Measurements from ENCODE around the gene PRF1. TPM values are rescaled to one million over a fixed set of nuclear protein-coding genes. Genes with fewer than 3 reads are reported as not detected.

Gene PRF1
- total and polyA plus RNA-seq, 9 donors, result 0.28 to 1.6 (median 0.53) TPM

GRCh38 chr10:70578371-70578947 lies 24.1 kb downstream of the PRF1 start:
- H3K27ac ChIP-seq (ENCODE audit: low read length), result no peak overlapping the region
- no peak overlapping the region for H3K4me3 ChIP-seq (ENCODE audit: low read length)
- no peaks in the 10 kb centered on the region for H3K9me3 ChIP-seq (replicated peaks; ENCODE audit: control insufficient read depth, low read depth, low read length)
- no peak for DNase-seq
- H3K36me3 ChIP-seq (ENCODE audit: control insufficient read depth, insufficient read depth, low read length), result no peaks in the 10 kb centered on the region
- peaks cover 19% of the 10 kb centered on the region for H3K4me1 ChIP-seq (ENCODE audit: control insufficient read depth, insufficient read depth, low read length)
- 33% methylated on average over 2 of the region's 7 CpGs for WGBS (ENCODE audit: insufficient coverage)
- H3K27me3 ChIP-seq (ENCODE audit: control insufficient read depth, insufficient read depth, low read length), result no peaks in the 10 kb centered on the region

- 92% methylated on average over 1 of the region's 2 CpGs for WGBS (ENCODE audit: insufficient coverage)
- peaks cover 16% of the 10 kb centered on the region for H3K4me1 ChIP-seq (ENCODE audit: control insufficient read depth, insufficient read depth, low read length)
Observed at GRCh38 chr10:70576803-70577517, 25.6 kb downstream of the PRF1 start.

GRCh38 chr10:70575874-70576802 lies 26.4 kb downstream of the PRF1 start:
- Histone ChIP-seq H3K27me3 (ENCODE audit: control insufficient read depth, insufficient read depth, low read length) (no peaks in the 10 kb centered on the region), H3K27ac (ENCODE audit: low read length) (peak overlapping the region; percentile 1), H3K36me3 (ENCODE audit: control insufficient read depth, insufficient read depth, low read length) (no peaks in the 10 kb centered on the region), H3K4me3 (ENCODE audit: low read length) (no peak overlapping the region), H3K4me1 (ENCODE audit: control insufficient read depth, insufficient read depth, low read length) (peaks cover 22% of the 10 kb centered on the region), H3K9me3 (replicated peaks; ENCODE audit: control insufficient read depth, low read depth, low read length) (no peaks in the 10 kb centered on the region)
- DNase-seq, result peak; percentile 84
- WGBS (ENCODE audit: insufficient coverage), result 42% methylated on average over 5 of the region's 12 CpGs

More at GRCh38 chr10:70576803-70577517, 25.6 kb downstream of the PRF1 start:
- Histone ChIP-seq H3K27ac (ENCODE audit: low read length) (no peak overlapping the region), H3K27me3 (ENCODE audit: control insufficient read depth, insufficient read depth, low read length) (no peaks in the 10 kb centered on the region), H3K36me3 (ENCODE audit: control insufficient read depth, insufficient read depth, low read length) (no peaks in the 10 kb centered on the region), H3K9me3 (replicated peaks; ENCODE audit: control insufficient read depth, low read depth, low read length) (no peaks in the 10 kb centered on the region), H3K4me3 (ENCODE audit: low read length) (no peak overlapping the region)
- no peak for DNase-seq

GRCh38 chr10:70575486-70575873 lies 27.1 kb downstream of the PRF1 start:
- Histone ChIP-seq H3K4me1 (ENCODE audit: control insufficient read depth, insufficient read depth, low read length) (peaks cover 23% of the 10 kb centered on the region), H3K36me3 (ENCODE audit: control insufficient read depth, insufficient read depth, low read length) (no peaks in the 10 kb centered on the region), H3K4me3 (ENCODE audit: low read length) (no peak overlapping the region), H3K9me3 (replicated peaks; ENCODE audit: control insufficient read depth, low read depth, low read length) (no peaks in the 10 kb centered on the region), H3K27ac (ENCODE audit: low read length) (peak overlapping the region; percentile 1), H3K27me3 (ENCODE audit: control insufficient read depth, insufficient read depth, low read length) (no peaks in the 10 kb centered on the region)
- WGBS (ENCODE audit: insufficient coverage), result 0% methylated on average over 3 of the region's 4 CpGs
- peak; percentile 30 for DNase-seq

GRCh38 chr10:70573599-70574506 lies 28.7 kb downstream of the PRF1 start:
- Histone ChIP-seq H3K4me1 (ENCODE audit: control insufficient read depth, insufficient read depth, low read length) (peaks cover 23% of the 10 kb centered on the region), H3K36me3 (ENCODE audit: control insufficient read depth, insufficient read depth, low read length) (no peaks in the 10 kb centered on the region), H3K27me3 (ENCODE audit: control insufficient read depth, insufficient read depth, low read length) (no peaks in the 10 kb centered on the region), H3K9me3 (replicated peaks; ENCODE audit: control insufficient read depth, low read depth, low read length) (no peaks in the 10 kb centered on the region), H3K27ac (ENCODE audit: low read length) (no peak overlapping the region), H3K4me3 (ENCODE audit: low read length) (no peak overlapping the region)
- WGBS (ENCODE audit: insufficient coverage), result 92% methylated on average over 7 of the region's 11 CpGs
- no peak for DNase-seq

GRCh38 chr10:70571636-70572439 lies 30.7 kb downstream of the PRF1 start:
- Histone ChIP-seq H3K9me3 (replicated peaks; ENCODE audit: control insufficient read depth, low read depth, low read length) (no peaks in the 10 kb centered on the region), H3K27me3 (ENCODE audit: control insufficient read depth, insufficient read depth, low read length) (no peaks in the 10 kb centered on the region), H3K4me1 (ENCODE audit: control insufficient read depth, insufficient read depth, low read length) (peaks cover 23% of the 10 kb centered on the region), H3K4me3 (ENCODE audit: low read length) (no peak overlapping the region), H3K27ac (ENCODE audit: low read length) (no peak overlapping the region), H3K36me3 (ENCODE audit: control insufficient read depth, insufficient read depth, low read length) (no peaks in the 10 kb centered on the region)
- DNase-seq, result no peak
- WGBS (ENCODE audit: insufficient coverage), result 79% methylated on average over 13 of the region's 16 CpGs

GRCh38 chr10:70571236-70571635 lies 31.3 kb downstream of the PRF1 start:
- H3K27me3 ChIP-seq (ENCODE audit: control insufficient read depth, insufficient read depth, low read length), result no peaks in the 10 kb centered on the region
- WGBS (ENCODE audit: insufficient coverage), result 61% methylated on average over 3 of the region's 4 CpGs
- H3K4me1 ChIP-seq (ENCODE audit: control insufficient read depth, insufficient read depth, low read length), result peaks cover 17% of the 10 kb centered on the region
- no peak for DNase-seq
- H3K9me3 ChIP-seq (replicated peaks; ENCODE audit: control insufficient read depth, low read depth, low read length), result no peaks in the 10 kb centered on the region
- peaks cover 4% of the 10 kb centered on the region for H3K36me3 ChIP-seq (ENCODE audit: control insufficient read depth, insufficient read depth, low read length)
- no peak overlapping the region for H3K27ac ChIP-seq (ENCODE audit: low read length)
- H3K4me3 ChIP-seq (ENCODE audit: low read length), result no peak overlapping the region

GRCh38 chr10:70568781-70569495 lies 33.6 kb downstream of the PRF1 start:
- Histone ChIP-seq H3K4me1 (ENCODE audit: control insufficient read depth, insufficient read depth, low read length) (peaks cover 10% of the 10 kb centered on the region), H3K9me3 (replicated peaks; ENCODE audit: control insufficient read depth, low read depth, low read length) (no peaks in the 10 kb centered on the region), H3K36me3 (ENCODE audit: control insufficient read depth, insufficient read depth, low read length) (peaks cover 9% of the 10 kb centered on the region), H3K27me3 (ENCODE audit: control insufficient read depth, insufficient read depth, low read length) (no peaks in the 10 kb centered on the region), H3K27ac (ENCODE audit: low read length) (no peak overlapping the region), H3K4me3 (ENCODE audit: low read length) (no peak overlapping the region)
- no peak for DNase-seq
- WGBS (ENCODE audit: insufficient coverage), result 92% methylated on average over 2 of the region's 7 CpGs
